CD4-positive, alpha-beta memory T cell (primary cell): ENCODE measurements around the gene IPP. TPM values are rescaled to one million over a fixed set of nuclear protein-coding genes. Genes with fewer than 3 reads are reported as not detected.
A peak's percentile ranks its signal among the peaks of the same experiment; 100 is the strongest.

ENCODE experiments used
- CTCF ChIA-PET: fragments of 350-600 bp; sonication (Branson Sonifier 250); formaldehyde crosslinking; loops from one replicate; lab custom pipeline; 2021; ENCODE audit warnings: inconsistent platforms; ENCODE audit not compliant: partially characterized antibody; lab: Charles Lee
- POLR2A ChIA-PET: fragments of 350-600 bp; sonication (Branson Sonifier 250); formaldehyde crosslinking; loops from one replicate; lab custom pipeline; 2021; ENCODE audit not compliant: partially characterized antibody; lab: Charles Lee
- DNase-seq, 5 donors: peaks; one replicate each; pipeline versions ENCODE4 v3.0.0 to v3.0.0-alpha.2; 2020 to 2022; ENCODE audit warnings: mixed read lengths in 1 of 5
- H3K27ac ChIP-seq: one replicate; pipeline ENCODE4 v1.7.0; 2013; ENCODE audit warnings: low read depth, low read length
- H3K27me3 ChIP-seq: 2 replicates; pipeline ENCODE4 v1.7.0; 2013; ENCODE audit warnings: mild to moderate bottlenecking, low read length, moderate library complexity; ENCODE audit not compliant: insufficient read depth
- H3K36me3 ChIP-seq: 2 replicates; pipeline ENCODE4 v1.7.0; 2013; ENCODE audit warnings: mild to moderate bottlenecking, low read length, moderate library complexity; ENCODE audit not compliant: insufficient read depth
- H3K4me1 ChIP-seq: 2 replicates; pipeline ENCODE4 v1.7.0; 2013; ENCODE audit warnings: mild to moderate bottlenecking, low read length, moderate library complexity; ENCODE audit not compliant: insufficient read depth
- H3K4me3 ChIP-seq, 2 donors: one replicate each; pipeline ENCODE4 v1.7.0; 2013; ENCODE audit warnings: low read length in 2 of 2, mild to moderate bottlenecking in 1 of 2
- H3K9me3 ChIP-seq, 2 donors: one replicate each; pipeline ENCODE4 v1.7.0; 2013; ENCODE audit warnings: low read length in 2 of 2, control low read depth in 1 of 2; ENCODE audit not compliant: control insufficient read depth in 1 of 2
- H3K27ac Mint-ChIP-seq, 7 donors: one replicate each; pipeline ENCODE4 v1.8.0; 2020 to 2021; ENCODE audit warnings: mixed read lengths in 7 of 7, mild to moderate bottlenecking in 6 of 7, inconsistent platforms in 3 of 7, moderate library complexity in 3 of 7
- H3K27me3 Mint-ChIP-seq, 2 donors: one replicate each; pipeline ENCODE4 v1.8.0; 2020 to 2021; ENCODE audit warnings: mixed read lengths in 2 of 2
- H3K36me3 Mint-ChIP-seq, 2 donors: one replicate each; pipeline ENCODE4 v1.8.0; 2020 to 2021; ENCODE audit warnings: mixed read lengths in 2 of 2, inconsistent platforms in 1 of 2, mild to moderate bottlenecking in 1 of 2
- H3K4me1 Mint-ChIP-seq, 4 donors: one replicate each; pipeline ENCODE4 v1.8.0; 2020 to 2021; ENCODE audit warnings: mixed read lengths in 4 of 4, mild to moderate bottlenecking in 1 of 4
- H3K4me3 Mint-ChIP-seq, 8 donors: one replicate each; pipeline ENCODE4 v1.8.0; 2020 to 2021; ENCODE audit warnings: mixed read lengths in 8 of 8, mild to moderate bottlenecking in 7 of 8, moderate library complexity in 6 of 8, inconsistent platforms in 3 of 8
- H3K9me3 Mint-ChIP-seq, 8 donors: one replicate each; pipeline ENCODE4 v1.8.0; 2020 to 2021; ENCODE audit warnings: mixed read lengths in 8 of 8, mild to moderate bottlenecking in 5 of 8, inconsistent platforms in 3 of 8, moderate library complexity in 1 of 8
- intact Hi-C: fragments of 100-400 bp; cut with micrococcal nuclease; formaldehyde crosslinking; loops from one replicate; pipeline ENCODE4 v1.15.1; 2023
- polyA plus RNA-seq, 2 donors: library from polyadenylated mRNA; unstranded; fragments of 300-500 nt; fragmentation: Illumina TruSeq; gene quantifications; one replicate each; pipeline ENCODE4 v1.2.3, GENCODE V29; 2021
- total RNA-seq, 2 experiments: library from RNA; stranded (reverse); gene quantifications; one replicate each; pipeline ENCODE4 v1.2.3, GENCODE V29; 2021

IPP gene
- total and polyA plus RNA-seq, 4 experiments from 2014 or later: 9.0 to 19.7 (median 16.9) TPM

GRCh38 chr1:45654540-45655280, 95.7 kb downstream of the IPP start:
- Mint-ChIP-seq H3K4me1 (peaks cover 0 to 6% (median under 1%) of the 10 kb centered on the region in 4 donors), H3K36me3 (peaks cover 43 to 85% of the 10 kb centered on the region in 2 donors), H3K4me3 (no peak overlapping the region), H3K9me3 (no peaks in the 10 kb centered on the region), H3K27ac (peak overlapping the region in 3 of 7 donors; percentile 48 to 60 (median 53)), H3K27me3 (no peaks in the 10 kb centered on the region)
- Histone ChIP-seq H3K27ac (no peak overlapping the region), H3K4me1 (no peaks in the 10 kb centered on the region), H3K4me3 (no peak overlapping the region), H3K36me3 (peaks cover 84% of the 10 kb centered on the region), H3K27me3 (no peaks in the 10 kb centered on the region), H3K9me3 (no peaks in the 10 kb centered on the region)
- ChIA-PET POLR2A (no interaction called here), CTCF (interaction anchor here (1.8 kb wide), 1 partner anchor 10 kb away, joined by 5 read pairs; no protein-coding TSS in a partner anchor)
- no peak for DNase-seq
- intact Hi-C loops: no loop called here

Other genes with a start within 250 kb of the IPP start
- gene PRDX1, start 228.8 kb downstream of the IPP start, total RNA-seq: 100 to 1,000 TPM; 130 to 145 TPM
- gene PRDX1, start 228.8 kb downstream of the IPP start, polyA plus RNA-seq: 100 to 1,000 TPM; 249 to 288 TPM
- gene AKR1A1, start 199.8 kb downstream of the IPP start, total RNA-seq: 10 to 100 TPM; 84.3 to 89.8 TPM
- 100 to 1,000 TPM in 1 of 2 donors, 10 to 100 TPM in 1; 94.6 to 124 TPM for gene AKR1A1, start 199.8 kb downstream of the IPP start, polyA plus RNA-seq
- 10 to 100 TPM; 93.7 to 93.9 TPM for gene NASP, start 166.6 kb downstream of the IPP start, total RNA-seq
- 10 to 100 TPM; 57.1 to 87.1 TPM for gene NASP, start 166.6 kb downstream of the IPP start, polyA plus RNA-seq
- 1 to 10 TPM; 7.6 to 8.3 TPM for gene CCDC17, start 126.6 kb downstream of the IPP start, total RNA-seq
- under 1 TPM in 1 of 2 donors, not detected in 1; 0.25 TPM for gene CCDC17, start 126.6 kb downstream of the IPP start, polyA plus RNA-seq
- 100 to 1,000 TPM; 175 to 187 TPM for gene GPBP1L1, start 64.1 kb downstream of the IPP start, total RNA-seq
- 100 to 1,000 TPM in 1 of 2 donors, 10 to 100 TPM in 1; 88.8 to 147 TPM for gene GPBP1L1, start 64.1 kb downstream of the IPP start, polyA plus RNA-seq
- 10 to 100 TPM; 26.1 to 26.7 TPM for gene TMEM69, start 62.5 kb downstream of the IPP start, total RNA-seq
- gene TMEM69, start 62.5 kb downstream of the IPP start, polyA plus RNA-seq: 10 to 100 TPM; 36.1 to 42.5 TPM
- 1 to 10 TPM; 5.4 to 9.9 TPM for gene MAST2, start 53.0 kb upstream of the IPP start, total RNA-seq
- gene MAST2, start 53.0 kb upstream of the IPP start, polyA plus RNA-seq: 1 to 10 TPM in 1 of 2 donors, under 1 TPM in 1; 0.65 to 3.3 TPM